ENCODE results near the gene BOC.

The BOC gene

GRCh38 chr3:113218011-113218680 is 6.8 kb downstream of the BOC start:
- in situ Hi-C loops (cut with HindIII; ENCODE audit: low sequenced_read_pairs) = no loop called here
- H3K4me3 ChIP-seq (ENCODE audit: low read depth, low read length) = no peak overlapping the region
- DNase-seq (ENCODE audit: low read depth, low spot score) = no peak
- TF ChIP-seq CTCF (IDR thresholded peaks at IDR 0.05; ENCODE audit: low read depth, low read length) = no peak

- DNase-seq (ENCODE audit: low read depth, low spot score) = no peak
- in situ Hi-C loops (cut with HindIII; ENCODE audit: low sequenced_read_pairs) = no loop called here
- no peak overlapping the region for H3K4me3 ChIP-seq (ENCODE audit: low read depth, low read length)
- no peak for TF ChIP-seq CTCF (IDR thresholded peaks at IDR 0.05; ENCODE audit: low read depth, low read length)
These were observed 7.3 kb downstream of the BOC start for GRCh38 chr3:113218681-113219045.

GRCh38 chr3:113219605-113220300 is 8.4 kb downstream of the BOC start:
- TF ChIP-seq CTCF (IDR thresholded peaks at IDR 0.05; ENCODE audit: low read depth, low read length) = no peak
- no peak overlapping the region for H3K4me3 ChIP-seq (ENCODE audit: low read depth, low read length)
- no peak for DNase-seq (ENCODE audit: low read depth, low spot score)
- in situ Hi-C loops (cut with HindIII; ENCODE audit: low sequenced_read_pairs) = no loop called here

GRCh38 chr3:113220721-113221120 is 9.4 kb downstream of the BOC start:
- no peak overlapping the region for H3K4me3 ChIP-seq (ENCODE audit: low read depth, low read length)
- no peak for TF ChIP-seq CTCF (IDR thresholded peaks at IDR 0.05; ENCODE audit: low read depth, low read length)
- in situ Hi-C loops (cut with HindIII; ENCODE audit: low sequenced_read_pairs) = no loop called here
- DNase-seq (ENCODE audit: low read depth, low spot score) = no peak

GRCh38 chr3:113221721-113222257 is 10.4 kb downstream of the BOC start:
- no peak for TF ChIP-seq CTCF (IDR thresholded peaks at IDR 0.05; ENCODE audit: low read depth, low read length)
- in situ Hi-C loops (cut with HindIII; ENCODE audit: low sequenced_read_pairs) = no loop called here
- no peak for DNase-seq (ENCODE audit: low read depth, low spot score)
- no peak overlapping the region for H3K4me3 ChIP-seq (ENCODE audit: low read depth, low read length)

GRCh38 chr3:113222451-113223086 is 11.2 kb downstream of the BOC start:
- DNase-seq (ENCODE audit: low read depth, low spot score) = no peak
- TF ChIP-seq CTCF (IDR thresholded peaks at IDR 0.05; ENCODE audit: low read depth, low read length) = no peak
- in situ Hi-C loops (cut with HindIII; ENCODE audit: low sequenced_read_pairs) = no loop called here
- H3K4me3 ChIP-seq (ENCODE audit: low read depth, low read length) = no peak overlapping the region
